GM12865 (cell line): ENCODE measurements around the gene GNAS.

Experiments
- DNase-seq: peaks from one replicate; pipeline ENCODE4 v3.0.0; 2010; ENCODE audit warnings: low read depth
- H3K4me3 ChIP-seq: 2 replicates; pipeline ENCODE4 v1.5.1; 2011; ENCODE audit warnings: mild to moderate bottlenecking, low read depth, low read length, control low read depth
- TF ChIP-seq, protein P1 (sequence below): IDR thresholded peaks from 2 replicates; pipeline ENCODE4 v1.5.1; 2011; ENCODE audit warnings: low read length, control low read depth, low read depth, inconsistent platforms; ENCODE audit not compliant: insufficient read depth; ENCODE audit errors: missing control alignments

GNAS gene

DNA sequence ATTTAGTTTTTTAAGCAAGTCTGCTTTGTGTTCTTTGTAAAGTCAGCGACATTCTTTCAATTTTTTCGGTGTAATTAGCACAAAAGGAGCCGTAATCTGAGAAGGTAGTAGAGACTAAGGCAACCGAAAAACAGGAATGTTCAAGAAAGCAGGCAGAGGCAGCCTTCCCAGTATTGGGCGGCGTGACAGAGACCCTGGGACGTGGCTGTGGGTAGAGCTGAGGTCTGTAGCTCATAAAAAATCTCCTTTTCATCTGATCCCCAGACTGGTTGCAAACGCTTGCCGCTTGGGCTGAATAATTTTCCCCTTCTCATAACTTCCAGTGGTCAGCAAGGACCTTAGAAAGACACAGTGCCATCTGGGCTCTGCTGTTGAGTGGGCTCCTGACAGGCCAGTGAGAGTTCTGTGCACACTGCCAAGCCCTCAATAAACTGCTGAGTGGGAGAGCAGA, 30.8 kb downstream of the GNAS start:
- DNase-seq = no peak
- TF ChIP-seq, protein P1, sequence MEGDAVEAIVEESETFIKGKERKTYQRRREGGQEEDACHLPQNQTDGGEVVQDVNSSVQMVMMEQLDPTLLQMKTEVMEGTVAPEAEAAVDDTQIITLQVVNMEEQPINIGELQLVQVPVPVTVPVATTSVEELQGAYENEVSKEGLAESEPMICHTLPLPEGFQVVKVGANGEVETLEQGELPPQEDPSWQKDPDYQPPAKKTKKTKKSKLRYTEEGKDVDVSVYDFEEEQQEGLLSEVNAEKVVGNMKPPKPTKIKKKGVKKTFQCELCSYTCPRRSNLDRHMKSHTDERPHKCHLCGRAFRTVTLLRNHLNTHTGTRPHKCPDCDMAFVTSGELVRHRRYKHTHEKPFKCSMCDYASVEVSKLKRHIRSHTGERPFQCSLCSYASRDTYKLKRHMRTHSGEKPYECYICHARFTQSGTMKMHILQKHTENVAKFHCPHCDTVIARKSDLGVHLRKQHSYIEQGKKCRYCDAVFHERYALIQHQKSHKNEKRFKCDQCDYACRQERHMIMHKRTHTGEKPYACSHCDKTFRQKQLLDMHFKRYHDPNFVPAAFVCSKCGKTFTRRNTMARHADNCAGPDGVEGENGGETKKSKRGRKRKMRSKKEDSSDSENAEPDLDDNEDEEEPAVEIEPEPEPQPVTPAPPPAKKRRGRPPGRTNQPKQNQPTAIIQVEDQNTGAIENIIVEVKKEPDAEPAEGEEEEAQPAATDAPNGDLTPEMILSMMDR = no peak
- H3K4me3 ChIP-seq = no peak overlapping the region

DNA sequence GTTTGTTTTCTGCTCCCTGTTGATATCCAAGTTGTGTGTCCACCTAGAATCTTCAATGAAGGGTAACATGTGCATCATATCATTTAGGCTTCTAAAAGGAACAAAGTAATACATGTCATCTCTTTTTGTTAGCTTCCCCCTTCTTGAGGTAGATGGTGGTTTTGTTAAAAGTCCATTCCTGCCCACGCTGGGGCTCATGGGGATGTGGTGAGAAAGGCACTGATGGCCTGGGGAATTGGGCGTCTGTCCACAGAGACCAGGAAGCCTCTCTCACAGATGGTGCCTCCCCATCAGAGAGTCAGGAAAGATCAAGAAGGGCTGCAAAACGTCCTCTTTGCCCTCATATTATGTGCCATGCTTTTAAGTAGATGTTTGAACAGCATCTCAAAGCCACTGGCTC, 32.5 kb downstream of the GNAS start:
- TF ChIP-seq, protein P1 = no peak
- no peak overlapping the region for H3K4me3 ChIP-seq
- no peak for DNase-seq

DNA sequence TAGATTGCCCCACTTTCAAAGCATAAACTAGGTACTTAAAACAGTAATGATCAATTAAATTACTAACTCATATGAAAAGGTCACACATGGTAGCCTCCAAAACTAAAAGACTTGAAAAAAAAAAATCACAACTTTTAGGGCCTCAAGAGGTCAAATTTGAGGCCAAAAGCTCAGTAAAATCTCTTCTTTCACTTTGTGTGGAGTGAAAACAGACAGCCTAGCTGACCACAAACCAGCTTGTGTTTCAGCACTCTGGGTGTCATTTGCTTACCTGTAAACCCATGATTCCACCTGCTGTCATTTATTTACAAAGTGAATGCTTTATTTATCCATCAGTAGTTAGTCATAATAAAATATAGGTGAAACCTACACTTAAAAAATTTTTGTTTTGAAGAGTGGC, 34.0 kb downstream of the GNAS start:
- DNase-seq = peak; percentile 66
- H3K4me3 ChIP-seq = no peak overlapping the region
- TF ChIP-seq, protein P1 = no peak

DNA sequence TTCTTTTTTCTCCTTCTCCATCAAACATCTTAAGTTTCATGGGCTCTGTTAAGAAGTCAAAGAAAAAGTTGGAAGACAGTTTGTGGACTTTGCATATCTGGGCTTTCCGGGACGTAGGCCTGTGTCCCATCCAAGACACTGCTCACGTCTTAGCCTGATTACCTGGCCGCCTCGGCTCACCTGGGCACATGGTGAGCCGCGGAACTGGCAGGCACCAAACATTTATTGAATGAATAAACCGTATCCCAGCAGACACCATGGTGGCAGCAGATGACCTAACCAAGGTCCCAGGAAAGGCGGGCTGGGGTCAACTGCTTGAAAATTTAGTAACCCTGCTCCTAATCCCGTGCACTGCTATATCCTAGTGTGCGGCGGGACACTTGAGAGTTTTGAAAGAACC, 35.6 kb downstream of the GNAS start:
- TF ChIP-seq, protein P1 = no peak
- DNase-seq = no peak
- H3K4me3 ChIP-seq = peak overlapping the region; percentile 77

DNA sequence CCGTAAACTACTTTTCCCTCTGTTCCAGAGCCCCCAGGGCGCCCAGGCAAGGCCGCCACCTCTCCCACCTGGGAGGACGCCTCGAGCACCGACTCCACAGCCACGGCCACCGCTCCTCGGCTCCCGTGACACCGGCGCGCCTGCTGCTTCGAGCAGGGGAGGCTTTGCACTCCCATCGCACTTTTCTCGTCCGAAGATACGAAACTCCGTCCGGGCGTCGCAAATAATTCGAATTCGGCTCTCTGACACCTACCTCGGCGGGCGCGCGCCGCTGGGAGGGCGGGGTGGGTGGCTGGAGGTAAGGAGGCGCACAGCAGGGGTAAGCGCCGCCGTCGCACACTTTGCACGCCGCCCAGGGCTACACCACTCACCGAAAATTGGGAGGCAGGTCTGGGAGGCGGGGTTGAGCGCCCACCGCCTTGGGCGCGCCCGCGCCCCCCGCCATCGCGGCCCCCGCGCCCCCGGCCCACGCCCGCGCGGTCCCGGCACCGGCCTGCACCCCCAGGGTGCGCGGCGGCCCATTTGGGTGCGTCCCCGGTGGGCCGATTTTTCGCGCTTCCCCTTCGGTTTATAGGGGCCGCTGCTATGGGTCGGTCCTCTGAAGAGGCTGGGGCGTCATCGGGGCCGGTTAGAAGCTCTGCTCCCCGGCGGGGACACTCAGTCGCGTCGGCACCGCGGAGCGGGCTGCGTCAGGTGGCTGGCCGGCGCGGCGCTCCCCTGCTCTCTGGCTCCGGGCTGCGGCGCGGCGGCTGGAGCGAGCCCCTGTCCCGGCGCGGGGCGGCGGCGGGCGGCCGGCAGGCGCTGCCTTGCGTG, 36.2 kb downstream of the GNAS start:
- peak; percentile 93 for DNase-seq
- TF ChIP-seq, protein P1 = no peak
- H3K4me3 ChIP-seq = peak overlapping the region; percentile 77

DNA sequence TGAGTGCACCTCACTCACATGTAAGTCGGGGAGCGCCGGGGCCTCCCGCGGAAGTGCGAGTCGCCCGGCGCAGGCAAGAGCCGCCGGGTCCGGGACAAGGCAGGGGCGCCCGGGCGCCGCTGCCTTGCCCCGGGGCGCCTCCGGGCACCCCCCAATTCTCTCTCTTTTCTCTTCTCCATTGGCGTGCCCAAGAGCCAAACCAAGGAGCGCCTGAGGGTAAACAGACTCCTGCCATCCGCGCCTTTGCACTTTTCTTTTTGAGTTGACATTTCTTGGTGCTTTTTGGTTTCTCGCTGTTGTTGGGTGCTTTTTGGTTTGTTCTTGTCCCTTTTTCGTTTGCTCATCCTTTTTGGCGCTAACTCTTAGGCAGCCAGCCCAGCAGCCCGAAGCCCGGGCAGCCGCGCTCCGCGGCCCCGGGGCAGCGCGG, 36.8 kb downstream of the GNAS start:
- TF ChIP-seq, protein P1 = no peak
- H3K4me3 ChIP-seq = peak overlapping the region; percentile 76
- DNase-seq = no peak
